Astrocyte of the cerebellum (primary cell): ENCODE results near the gene GABARAPL2.

Experiments
- DNase-seq: peaks from one replicate; pipeline ENCODE4 v3.0.0-alpha.2; 2011; ENCODE audit warnings: low read depth
- H3K4me3 ChIP-seq: 2 replicates; pipeline ENCODE4 v1.5.1; 2011; ENCODE audit warnings: mild to moderate bottlenecking, low read depth, low read length, moderate library complexity
- in situ Hi-C: cut with HindIII; loops from 2 replicates; pipeline ENCODE4 v1.10.0; 2017; ENCODE audit warnings: low sequenced_read_pairs
- TF ChIP-seq, protein P1 (sequence below): IDR thresholded peaks from 2 replicates; pipeline ENCODE4 v1.5.1; 2012; ENCODE audit warnings: low read length, low read depth, moderate library complexity, mild to moderate bottlenecking; ENCODE audit errors: missing control alignments

GABARAPL2 gene

DNA sequence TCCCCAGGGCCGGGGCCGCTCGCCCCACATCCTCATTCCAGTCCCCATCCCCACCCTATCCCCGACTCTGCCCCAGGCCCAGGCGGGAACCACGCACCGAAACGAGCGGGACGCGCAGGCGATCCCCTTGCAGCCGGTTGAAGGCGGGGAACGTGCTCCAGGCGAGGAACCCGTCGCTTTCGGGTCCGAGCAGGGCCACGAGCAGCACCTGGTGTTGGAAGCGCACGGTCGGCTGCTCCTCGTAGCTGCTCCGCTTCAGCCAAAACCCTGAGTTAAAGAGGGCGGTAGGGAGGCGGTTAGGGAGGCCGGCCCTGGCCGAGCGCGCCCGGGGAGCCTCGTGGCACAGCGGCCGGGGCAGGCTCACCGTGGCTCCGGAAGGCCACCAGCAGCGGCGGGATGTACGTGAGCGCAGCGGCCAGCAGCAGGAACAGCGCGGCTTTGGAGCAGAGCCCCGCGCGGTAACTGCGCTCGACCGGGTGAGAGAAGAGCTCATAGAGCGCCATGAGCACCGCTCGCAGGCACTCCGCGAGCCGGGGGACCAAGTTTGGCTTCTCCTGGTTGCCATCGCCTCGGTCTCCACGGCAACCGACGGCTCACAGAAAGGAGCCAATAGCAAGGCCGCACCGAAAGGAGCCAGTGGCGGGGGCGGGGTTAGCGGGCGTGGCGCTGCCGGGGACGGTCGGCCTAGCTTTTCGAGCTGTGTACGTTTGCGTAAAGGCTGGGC, 10.3 kb upstream of the GABARAPL2 start, which contains the start of gene TMEM231:
TSS of gene TMEM231 (minus strand) at position 546 of the 724 bp plus-strand sequence. CDS start at position 503, 43 bp downstream.
- DNase-seq = peak; percentile 74
- TF ChIP-seq, protein P1, sequence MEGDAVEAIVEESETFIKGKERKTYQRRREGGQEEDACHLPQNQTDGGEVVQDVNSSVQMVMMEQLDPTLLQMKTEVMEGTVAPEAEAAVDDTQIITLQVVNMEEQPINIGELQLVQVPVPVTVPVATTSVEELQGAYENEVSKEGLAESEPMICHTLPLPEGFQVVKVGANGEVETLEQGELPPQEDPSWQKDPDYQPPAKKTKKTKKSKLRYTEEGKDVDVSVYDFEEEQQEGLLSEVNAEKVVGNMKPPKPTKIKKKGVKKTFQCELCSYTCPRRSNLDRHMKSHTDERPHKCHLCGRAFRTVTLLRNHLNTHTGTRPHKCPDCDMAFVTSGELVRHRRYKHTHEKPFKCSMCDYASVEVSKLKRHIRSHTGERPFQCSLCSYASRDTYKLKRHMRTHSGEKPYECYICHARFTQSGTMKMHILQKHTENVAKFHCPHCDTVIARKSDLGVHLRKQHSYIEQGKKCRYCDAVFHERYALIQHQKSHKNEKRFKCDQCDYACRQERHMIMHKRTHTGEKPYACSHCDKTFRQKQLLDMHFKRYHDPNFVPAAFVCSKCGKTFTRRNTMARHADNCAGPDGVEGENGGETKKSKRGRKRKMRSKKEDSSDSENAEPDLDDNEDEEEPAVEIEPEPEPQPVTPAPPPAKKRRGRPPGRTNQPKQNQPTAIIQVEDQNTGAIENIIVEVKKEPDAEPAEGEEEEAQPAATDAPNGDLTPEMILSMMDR = no peak
- H3K4me3 ChIP-seq = peak within 1 kb of the TSS; percentile 65
- in situ Hi-C loops = no loop called here

DNA sequence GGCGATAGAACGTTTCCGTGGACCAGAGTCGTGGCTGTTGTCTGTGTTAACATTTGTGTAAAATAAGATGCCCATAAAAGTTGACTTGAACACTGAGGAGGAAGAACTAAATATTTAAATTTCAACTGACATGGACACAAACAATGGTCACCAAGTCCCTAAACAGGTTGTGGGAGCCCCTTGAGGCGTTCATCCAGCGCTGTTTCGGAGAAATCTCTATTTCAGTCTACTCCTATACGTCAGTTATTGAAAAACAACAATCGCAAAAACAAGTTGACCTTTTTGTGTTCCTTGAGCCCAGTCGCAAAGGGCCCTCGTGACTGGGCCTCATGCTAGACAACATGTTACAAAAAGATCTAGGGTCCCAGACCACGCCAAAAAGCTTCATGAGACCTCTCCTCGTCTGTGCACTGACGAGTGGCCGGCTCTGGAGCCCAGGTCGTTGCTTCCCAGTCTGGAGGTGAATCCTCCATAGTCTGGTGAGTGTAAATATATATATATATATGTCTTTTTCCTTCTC, 9.7 kb upstream of the GABARAPL2 start:
- TF ChIP-seq, protein P1 = no peak
- H3K4me3 ChIP-seq = peak overlapping the region; percentile 65
- in situ Hi-C loops = no loop called here
- DNase-seq = no peak

DNA sequence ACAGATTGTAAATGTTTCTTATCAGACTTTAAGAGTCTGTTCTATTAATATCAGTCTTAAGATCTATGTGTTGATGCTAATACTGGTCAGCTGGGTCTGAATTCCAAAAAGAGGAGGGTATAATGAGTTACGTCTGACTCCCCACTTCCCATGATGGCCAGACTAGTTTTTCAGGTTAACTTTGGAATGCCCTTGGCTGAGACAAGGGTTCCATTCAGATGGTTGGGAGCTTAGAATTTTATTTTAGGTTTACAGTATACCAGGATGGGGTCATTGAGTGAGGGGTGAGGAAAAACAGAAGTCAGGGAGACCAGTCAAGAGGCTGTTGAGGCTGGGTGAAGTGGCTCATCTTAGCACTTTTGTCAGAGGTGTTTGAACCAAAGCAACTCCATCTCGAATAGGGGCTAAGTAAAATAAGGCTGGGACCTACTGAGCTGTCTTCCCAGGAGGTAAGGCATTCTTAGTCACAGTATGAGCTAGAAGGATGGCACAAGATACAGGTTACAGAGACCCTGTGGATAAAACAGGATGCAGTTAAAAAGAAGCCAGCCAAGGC, 7.3 kb upstream of the GABARAPL2 start:
- in situ Hi-C loops = no loop called here
- no peak for DNase-seq
- TF ChIP-seq, protein P1 = no peak
- H3K4me3 ChIP-seq = no peak overlapping the region

DNA sequence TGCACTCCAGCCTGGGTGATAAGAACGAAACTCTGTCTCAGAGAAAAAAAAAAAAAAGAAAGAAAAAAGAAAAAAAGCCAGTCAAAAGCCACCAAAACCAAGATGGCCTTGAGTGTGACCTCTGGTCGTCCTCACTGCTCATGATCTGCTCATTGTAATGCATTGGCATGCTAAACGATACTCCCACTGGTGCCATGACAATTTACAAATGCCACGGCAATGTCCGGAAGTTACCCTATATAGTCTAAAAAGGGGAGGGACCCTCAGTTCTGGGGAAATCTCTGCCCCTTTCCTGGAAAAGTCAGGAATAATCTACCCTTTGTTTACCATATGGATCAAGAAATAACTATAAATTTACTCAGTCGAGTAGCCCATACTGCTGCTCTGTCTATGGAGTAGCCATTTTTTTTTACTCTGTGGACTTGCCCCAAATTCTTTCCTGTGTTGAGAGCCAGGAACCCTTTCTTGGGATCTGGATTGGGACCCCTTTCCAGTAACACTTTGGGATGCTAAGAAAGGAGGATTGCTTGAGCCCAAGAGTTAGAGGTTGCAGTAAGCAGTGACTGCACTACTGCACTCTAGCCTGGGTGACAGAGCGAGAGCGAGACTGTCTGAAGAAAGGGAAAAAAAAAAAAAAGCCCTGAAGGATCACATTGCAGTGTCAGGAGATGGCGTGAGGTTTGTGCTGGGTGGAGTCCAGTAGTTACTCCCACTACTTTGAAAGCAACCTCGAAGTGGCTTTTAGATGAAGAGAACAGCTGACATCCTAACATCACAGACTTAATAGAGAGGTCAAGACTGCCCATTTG, 6.4 kb upstream of the GABARAPL2 start:
- no peak overlapping the region for H3K4me3 ChIP-seq
- in situ Hi-C loops = no loop called here
- DNase-seq = no peak
- TF ChIP-seq, protein P1 = no peak

DNA sequence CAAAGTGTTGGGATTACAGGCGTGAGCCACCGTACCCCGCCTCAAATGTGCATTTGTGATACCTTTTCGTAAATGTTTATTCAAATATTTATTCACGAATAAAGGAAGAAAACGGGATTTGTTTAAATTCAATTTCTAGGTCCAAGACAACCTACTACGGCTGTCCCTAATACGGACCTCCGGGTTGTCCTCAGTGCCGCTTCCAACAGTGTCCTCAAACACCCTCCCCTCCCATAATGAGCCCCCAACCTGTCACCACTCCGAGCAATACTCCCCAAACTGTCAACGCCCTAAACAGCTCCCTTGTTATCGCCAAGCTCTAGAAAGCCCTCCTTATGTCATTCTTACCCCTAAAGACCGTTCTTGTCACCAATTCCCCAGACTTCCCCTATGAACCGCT, 539 bp upstream of the GABARAPL2 start:
- in situ Hi-C loops = no loop called here

More for the DNA sequence above, 539 bp upstream of the GABARAPL2 start:
- TF ChIP-seq, protein P1 = no peak
- H3K4me3 ChIP-seq = peak overlapping the region; percentile 99
- no peak for DNase-seq
